ENCODE measurements around the gene KREMEN1.

GRCh38 chr22:29190051-29190450, 117.2 kb downstream of the KREMEN1 start:
- TF ChIP-seq CTCF (conservative IDR thresholded peaks at IDR 0.05; ENCODE audit: low read depth in 2 of 2) (no peak), EZH2phosphoT487 (IDR thresholded peaks at IDR 0.05; ENCODE audit: unreplicated experiment) (no peak), POLR2AphosphoS5 (IDR thresholded peaks at IDR 0.05; ENCODE audit: low read depth) (no peak), CREB1 (CRISPR knock-in tag; IDR thresholded peaks at IDR 0.05; ENCODE audit: low read depth) (no peak), EZH2 (IDR thresholded peaks at IDR 0.05; ENCODE audit: low read depth, unreplicated experiment) (no peak), REST (IDR thresholded peaks at IDR 0.05; ENCODE audit: unreplicated experiment) (no peak), ZNF114 (CRISPR knock-in tag; IDR thresholded peaks at IDR 0.05) (no peak), ETS1 (IDR thresholded peaks at IDR 0.05) (no peak), NANOG (IDR thresholded peaks at IDR 0.05; ENCODE audit: borderline replicate concordance) (no peak), JUNB (IDR thresholded peaks at IDR 0.05; ENCODE audit: unreplicated experiment) (no peak), ZNF331 (CRISPR knock-in tag; IDR thresholded peaks at IDR 0.05; ENCODE audit: low read depth) (no peak), STAT1 (IDR thresholded peaks at IDR 0.05; ENCODE audit: unreplicated experiment) (no peak), ZNF462 (CRISPR knock-in tag; IDR thresholded peaks at IDR 0.05) (no peak)
